Endothelial cell of umbilical vein (primary cell): ENCODE measurements around the gene UVSSA.

Experiments
- EZH2 ChIP-seq: IDR thresholded peaks from 2 replicates; pipeline ENCODE4 v1.6.1; 2012; ENCODE audit warnings: borderline replicate concordance, low read depth, mild to moderate bottlenecking, moderate library complexity, low read length, inconsistent platforms; ENCODE audit not compliant: severe bottlenecking
- GATA2 ChIP-seq: IDR thresholded peaks from 2 replicates; pipeline ENCODE4 v1.7.0; 2011; ENCODE audit warnings: low read depth, mild to moderate bottlenecking, moderate library complexity, mixed read lengths, low read length; ENCODE audit not compliant: insufficient read length, insufficient read depth
- JUN ChIP-seq: IDR thresholded peaks from 2 replicates; pipeline ENCODE4 v1.6.1; 2011; ENCODE audit warnings: borderline replicate concordance, low read depth; ENCODE audit not compliant: insufficient read length, insufficient read depth
- MYC ChIP-seq: IDR thresholded peaks from one replicate; pipeline ENCODE4 v1.6.1; 2011; ENCODE audit warnings: mild to moderate bottlenecking, low read depth, low read length
- POLR2A ChIP-seq: IDR thresholded peaks from 2 replicates; pipeline ENCODE4 v1.6.1; 2012; ENCODE audit warnings: low read depth, mild to moderate bottlenecking, control low read depth, low read length
- POLR2AphosphoS5 ChIP-seq: IDR thresholded peaks from 2 replicates; pipeline ENCODE4 v1.6.1; 2012; ENCODE audit warnings: low read depth, mild to moderate bottlenecking, control low read depth, low read length, moderate library complexity; ENCODE audit not compliant: insufficient read depth
- TF ChIP-seq, protein P1 (sequence below), 2 donors: IDR thresholded peaks; 1 replicate in 1 of 2; 2 replicates in 1 of 2; pipeline ENCODE4 v1.5.1; 2011; ENCODE audit warnings: low read length in 2 of 2, mild to moderate bottlenecking in 2 of 2, moderate library complexity in 2 of 2, control low read depth in 1 of 2, inconsistent platforms in 1 of 2, low read depth in 1 of 2; ENCODE audit not compliant: insufficient read depth in 1 of 2; ENCODE audit errors: extremely low read depth in 1 of 2
- TF ChIP-seq, protein P2 (sequence below): IDR thresholded peaks from 2 replicates; pipeline ENCODE4 v1.6.1; 2011; ENCODE audit not compliant: insufficient read depth, insufficient read length

DNA sequence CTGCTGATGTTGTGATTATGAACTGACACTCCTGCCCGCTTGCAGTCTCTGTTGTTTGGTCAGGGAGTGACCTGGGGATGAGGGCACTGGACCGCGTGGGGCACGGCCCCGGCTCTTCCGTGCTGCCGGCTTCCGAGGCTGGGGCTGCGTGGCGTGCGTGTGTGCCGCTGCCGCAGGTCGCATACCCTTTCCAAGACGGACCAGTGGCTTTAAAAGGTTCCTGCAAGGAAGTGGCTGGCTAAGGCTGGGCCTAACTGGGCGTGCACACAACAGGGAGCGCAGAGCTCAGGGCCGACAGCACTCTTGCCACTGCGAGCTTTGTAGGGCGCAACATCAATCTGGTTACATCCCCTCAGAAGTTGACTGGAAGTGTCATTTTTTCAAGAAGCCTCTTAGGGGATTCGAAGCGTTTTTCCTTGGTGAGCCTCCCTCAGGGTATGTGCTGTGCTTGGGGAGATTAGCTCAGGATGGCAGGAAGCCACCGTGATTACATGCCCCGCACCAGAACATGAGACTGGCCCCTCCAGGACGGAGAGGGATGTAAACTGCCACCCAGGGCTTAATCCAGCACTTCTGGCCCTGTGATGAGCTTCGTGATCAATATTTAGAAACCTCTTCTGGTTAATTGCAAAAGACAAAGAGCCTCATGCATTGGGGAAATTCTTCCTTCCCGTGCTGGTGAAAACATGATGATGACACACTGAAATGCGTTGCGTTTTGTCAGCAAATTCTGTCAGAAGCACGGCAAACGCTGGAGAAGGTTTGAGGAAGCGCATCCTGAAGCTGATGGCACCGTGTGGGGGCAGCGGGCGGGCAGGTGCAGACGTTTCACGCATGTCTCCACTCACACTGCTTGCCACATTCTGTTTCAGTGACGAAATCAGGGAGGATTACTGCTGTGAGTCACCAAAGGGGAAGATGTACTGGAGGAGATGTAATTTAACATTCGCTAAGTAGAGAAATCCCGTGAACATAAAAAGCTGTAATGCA lies 46.2 kb upstream of the UVSSA start:
- TF ChIP-seq, protein P1, sequence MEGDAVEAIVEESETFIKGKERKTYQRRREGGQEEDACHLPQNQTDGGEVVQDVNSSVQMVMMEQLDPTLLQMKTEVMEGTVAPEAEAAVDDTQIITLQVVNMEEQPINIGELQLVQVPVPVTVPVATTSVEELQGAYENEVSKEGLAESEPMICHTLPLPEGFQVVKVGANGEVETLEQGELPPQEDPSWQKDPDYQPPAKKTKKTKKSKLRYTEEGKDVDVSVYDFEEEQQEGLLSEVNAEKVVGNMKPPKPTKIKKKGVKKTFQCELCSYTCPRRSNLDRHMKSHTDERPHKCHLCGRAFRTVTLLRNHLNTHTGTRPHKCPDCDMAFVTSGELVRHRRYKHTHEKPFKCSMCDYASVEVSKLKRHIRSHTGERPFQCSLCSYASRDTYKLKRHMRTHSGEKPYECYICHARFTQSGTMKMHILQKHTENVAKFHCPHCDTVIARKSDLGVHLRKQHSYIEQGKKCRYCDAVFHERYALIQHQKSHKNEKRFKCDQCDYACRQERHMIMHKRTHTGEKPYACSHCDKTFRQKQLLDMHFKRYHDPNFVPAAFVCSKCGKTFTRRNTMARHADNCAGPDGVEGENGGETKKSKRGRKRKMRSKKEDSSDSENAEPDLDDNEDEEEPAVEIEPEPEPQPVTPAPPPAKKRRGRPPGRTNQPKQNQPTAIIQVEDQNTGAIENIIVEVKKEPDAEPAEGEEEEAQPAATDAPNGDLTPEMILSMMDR (IDR thresholded peaks at IDR 0.05; ENCODE audit: extremely low read depth in 1 of 2, insufficient read depth in 1 of 2, low read depth in 1 of 2, low read length in 2 of 2): no peak
- TF ChIP-seq POLR2A (no peak), POLR2AphosphoS5 (no peak), MYC (no peak), EZH2 (no peak), JUN (no peak), GATA2 (no peak)
- TF ChIP-seq, protein P2, sequence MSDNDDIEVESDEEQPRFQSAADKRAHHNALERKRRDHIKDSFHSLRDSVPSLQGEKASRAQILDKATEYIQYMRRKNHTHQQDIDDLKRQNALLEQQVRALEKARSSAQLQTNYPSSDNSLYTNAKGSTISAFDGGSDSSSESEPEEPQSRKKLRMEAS: no peak
